Activated CD4-positive, alpha-beta T cell treated with anti-CD3 and anti-CD28 coated beads, Interleukin-2, amount 50 U/mL, for 48 hours (primary cell): Measurements from ENCODE around the gene TPMT.

Source experiments
- DNase-seq, 2 experiments: peaks; one replicate each; pipeline ENCODE4 v3.0.0-alpha.2; 2020

Gene TPMT

GRCh38 chr6:18107061-18107460 lies 47.8 kb downstream of the TPMT start:
- DNase-seq = no peak

GRCh38 chr6:18102783-18103509 lies 51.9 kb downstream of the TPMT start:
- no peak for DNase-seq

DNA sequence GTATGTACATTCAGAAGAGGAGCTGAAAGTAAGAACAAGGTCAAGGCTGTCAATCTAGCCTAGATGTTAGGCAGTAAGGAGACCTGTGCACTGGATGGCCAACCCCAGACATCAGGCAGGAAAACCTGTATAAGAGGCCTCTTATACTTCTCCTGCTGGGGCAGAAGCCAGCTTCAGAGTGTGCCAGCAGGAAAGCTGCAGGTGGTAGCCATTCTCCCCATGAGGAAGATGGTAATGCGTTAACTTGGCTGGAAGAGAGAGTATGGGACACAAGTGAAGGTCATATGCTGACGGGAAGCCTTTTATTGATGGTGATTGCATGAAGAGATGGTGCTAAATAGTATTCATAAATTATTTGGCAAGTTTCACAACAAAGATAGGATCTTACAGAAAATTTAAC lies 53.0 kb downstream of the TPMT start:
- DNase-seq = no peak

- no peak for DNase-seq
Measured at GRCh38 chr6:18101271-18101670, 53.6 kb downstream of the TPMT start.

DNA sequence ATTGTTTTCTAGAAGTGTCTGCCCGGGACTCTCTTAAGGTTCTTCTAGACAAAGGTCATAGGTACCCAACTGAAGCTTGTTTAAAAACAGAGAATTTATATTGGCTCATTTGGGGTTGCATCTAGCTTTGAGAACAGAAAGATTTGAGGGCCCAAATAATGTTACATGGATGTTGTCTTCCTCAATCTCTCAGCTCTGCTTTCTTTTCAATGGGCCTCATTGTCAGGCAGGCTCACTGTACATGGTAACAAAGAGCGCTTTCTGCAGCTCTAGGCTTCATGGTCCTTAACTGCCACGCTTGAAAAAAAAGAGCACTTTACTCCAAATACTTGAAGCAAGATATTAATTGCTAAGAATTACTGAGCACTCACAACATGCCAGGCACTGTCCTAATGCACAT lies 54.6 kb downstream of the TPMT start:
- no peak for DNase-seq

GRCh38 chr6:18099511-18099910 lies 55.4 kb downstream of the TPMT start:
- no peak for DNase-seq

GRCh38 chr6:18096423-18096822 lies 58.5 kb downstream of the TPMT start:
- no peak for DNase-seq

DNA sequence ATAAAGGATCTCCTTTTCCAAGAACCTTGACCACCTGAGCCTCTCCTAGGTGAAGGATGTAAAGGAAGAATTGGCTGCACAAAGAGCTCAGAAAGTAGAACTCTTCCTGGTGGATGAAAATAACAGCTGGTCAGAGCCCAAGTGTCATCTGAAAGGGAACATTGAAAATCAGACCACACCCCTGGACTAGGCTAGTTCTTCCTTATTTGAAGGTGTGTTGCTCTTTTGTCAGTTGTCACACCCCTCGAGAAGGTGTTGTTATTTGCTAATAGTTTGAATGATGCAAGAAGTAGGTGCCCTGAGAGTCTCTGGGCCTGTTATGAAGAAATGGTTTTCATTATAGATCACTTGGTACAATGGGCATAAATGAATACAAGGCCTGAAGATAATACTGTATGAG lies 63.5 kb downstream of the TPMT start:
- DNase-seq = no peak

- DNase-seq = no peak
Measured at GRCh38 chr6:18090349-18090786, 64.5 kb downstream of the TPMT start.

DNA sequence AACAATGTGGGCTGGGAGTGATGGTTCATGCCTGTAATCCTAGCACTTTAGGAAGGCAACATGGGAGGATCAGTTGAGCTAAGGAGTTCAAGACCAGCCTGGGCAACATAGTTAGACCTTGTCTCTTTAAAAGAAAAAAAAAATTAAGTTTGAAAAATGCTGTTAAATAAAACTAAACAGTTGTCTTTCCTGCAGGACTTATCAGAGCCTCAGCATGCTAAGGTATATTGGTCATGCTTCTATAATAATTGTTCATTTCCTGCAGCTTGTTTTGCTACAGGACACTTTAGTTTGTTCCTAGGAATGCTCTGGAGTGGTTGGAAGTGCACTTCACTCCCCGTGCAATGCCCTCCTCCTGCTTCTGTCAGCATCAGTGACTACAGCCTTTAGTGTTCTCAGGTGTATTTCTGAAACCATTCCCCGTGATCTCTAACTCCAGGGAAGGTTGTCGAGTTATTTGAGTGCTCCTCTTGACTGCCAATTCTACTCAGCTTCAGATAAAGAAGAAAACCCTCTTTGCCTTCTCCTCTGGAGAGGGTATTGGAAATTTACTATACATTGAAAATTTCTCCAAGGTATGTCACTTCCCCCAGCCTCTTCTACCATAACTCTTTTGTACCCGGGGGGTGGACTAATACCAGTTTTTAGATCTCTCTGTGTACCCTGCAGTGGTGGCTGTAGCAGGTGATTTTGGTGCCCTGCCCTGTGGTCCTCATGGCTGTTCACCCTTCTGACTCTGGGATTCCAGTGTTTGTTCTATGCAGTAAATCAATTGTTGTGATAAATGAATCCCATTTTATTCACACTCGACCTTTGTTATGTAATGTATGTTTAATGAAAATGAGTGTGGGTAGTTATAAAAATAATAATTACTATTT lies 66.2 kb downstream of the TPMT start:
- no peak for DNase-seq

DNA sequence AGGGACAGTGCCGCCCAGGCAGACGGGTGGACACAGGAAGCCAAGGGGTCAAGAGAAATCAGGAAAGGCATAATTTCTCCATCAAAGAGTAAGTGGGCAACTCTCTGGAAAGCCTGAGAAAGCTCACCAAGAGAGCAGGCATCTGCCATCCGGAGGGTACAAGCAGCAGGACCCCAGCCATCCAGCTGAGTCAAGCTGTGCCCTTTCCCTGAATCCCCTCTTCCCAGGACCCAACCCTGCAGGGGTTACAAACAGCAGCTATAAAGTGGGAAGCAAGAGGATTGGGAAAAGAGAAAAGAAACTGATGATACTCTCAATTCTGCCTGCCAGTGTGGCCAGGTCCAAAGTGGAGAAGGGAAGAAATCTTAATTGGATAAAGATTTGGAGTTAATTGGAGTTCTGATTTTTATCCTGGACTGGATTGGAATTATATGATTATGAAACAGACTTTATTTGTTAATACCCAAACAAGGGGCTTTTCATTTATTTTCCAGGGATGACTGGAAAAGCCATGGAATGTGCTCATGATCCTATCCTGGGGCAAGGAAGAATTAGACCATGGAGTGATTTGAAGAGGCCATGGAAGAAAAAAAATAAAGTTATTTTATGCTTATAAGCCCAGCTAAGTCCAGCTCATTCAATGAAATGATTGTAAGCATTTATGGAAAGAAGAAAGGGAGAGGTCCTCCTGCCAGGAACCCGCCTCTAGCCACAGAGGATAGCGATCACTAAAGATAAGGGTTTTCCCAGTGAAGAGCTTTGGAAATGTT lies 67.3 kb downstream of the TPMT start:
- no peak for DNase-seq

GRCh38 chr6:18081025-18081668 lies 73.7 kb downstream of the TPMT start:
- DNase-seq = no peak

GRCh38 chr6:18080544-18080943 lies 74.3 kb downstream of the TPMT start:
- no peak for DNase-seq

- DNase-seq = no peak
Measured at GRCh38 chr6:18078866-18079265, 76.0 kb downstream of the TPMT start.
